ENCODE data around the gene KRTAP20-3. TPM values are rescaled to one million over a fixed set of nuclear protein-coding genes. Genes with fewer than 3 reads are reported as not detected.

Gene KRTAP20-3
- total RNA-seq, 1 donor from 2014 or later: not detected

GRCh38 chr21:30680586-30680985 lies 37.9 kb downstream of the KRTAP20-3 start:
- DNase-seq (ENCODE audit: low spot score): no peak

GRCh38 chr21:30684506-30684905 lies 41.8 kb downstream of the KRTAP20-3 start:
- DNase-seq (ENCODE audit: low spot score): no peak

- DNase-seq (ENCODE audit: low spot score): no peak
These were observed 47.2 kb downstream of the KRTAP20-3 start for GRCh38 chr21:30689822-30690221.

Other genes with a start within 250 kb of the KRTAP20-3 start
- not detected for gene KRTAP13-1, start 246.8 kb upstream of the KRTAP20-3 start, total RNA-seq
- not detected for gene KRTAP13-3, start 216.9 kb upstream of the KRTAP20-3 start, total RNA-seq
- not detected for gene KRTAP13-4, start 212.6 kb upstream of the KRTAP20-3 start, total RNA-seq
- not detected for gene KRTAP15-1, start 202.6 kb upstream of the KRTAP20-3 start, total RNA-seq
- gene KRTAP19-1, start 162.5 kb upstream of the KRTAP20-3 start, total RNA-seq: not detected
- gene KRTAP19-2, start 155.4 kb upstream of the KRTAP20-3 start, total RNA-seq: not detected
- not detected for gene KRTAP19-3, start 150.9 kb upstream of the KRTAP20-3 start, total RNA-seq
- gene KRTAP19-4, start 145.7 kb upstream of the KRTAP20-3 start, total RNA-seq: not detected
- not detected for gene KRTAP19-5, start 140.7 kb upstream of the KRTAP20-3 start, total RNA-seq
- not detected for gene KRTAP19-6, start 101.0 kb upstream of the KRTAP20-3 start, total RNA-seq
- gene KRTAP19-7, start 81.5 kb upstream of the KRTAP20-3 start, total RNA-seq: not detected
- not detected for gene KRTAP22-2, start 52.5 kb upstream of the KRTAP20-3 start, total RNA-seq
- not detected for gene KRTAP6-3, start 50.4 kb upstream of the KRTAP20-3 start, total RNA-seq
- gene KRTAP6-2, start 44.0 kb upstream of the KRTAP20-3 start, total RNA-seq: not detected
- gene KRTAP22-1, start 41.8 kb upstream of the KRTAP20-3 start, total RNA-seq: not detected
- not detected for gene KRTAP6-1, start 28.9 kb upstream of the KRTAP20-3 start, total RNA-seq
- gene KRTAP20-1, start 26.4 kb upstream of the KRTAP20-3 start, total RNA-seq: not detected
- gene KRTAP20-4, start 22.2 kb upstream of the KRTAP20-3 start, total RNA-seq: not detected
- not detected for gene KRTAP20-2, start 7.7 kb upstream of the KRTAP20-3 start, total RNA-seq
- not detected for gene KRTAP21-3, start 75.9 kb downstream of the KRTAP20-3 start, total RNA-seq
- not detected for gene KRTAP21-2, start 104.4 kb downstream of the KRTAP20-3 start, total RNA-seq
- gene KRTAP21-1, start 112.6 kb downstream of the KRTAP20-3 start, total RNA-seq: not detected
- not detected for gene KRTAP8-1, start 170.4 kb downstream of the KRTAP20-3 start, total RNA-seq
- gene KRTAP7-1, start 186.9 kb downstream of the KRTAP20-3 start, total RNA-seq: not detected
- gene KRTAP11-1, start 238.7 kb downstream of the KRTAP20-3 start, total RNA-seq: not detected

Measured in mesenteric fat pad (tissue), 1 donor.